GF-D8 (cell line): ENCODE results near the gene RHEBL1.
A peak's percentile ranks its signal among the peaks of the same experiment; 100 is the strongest.
"Not testable (repeated sequence)": the region's sequence is repeated elsewhere in the genome, so short reads cannot be mapped to it uniquely, and the experiment has no call there.

Experiments
- DNase-seq: peaks from one replicate; lab custom pipeline; 2025; lab: John Stamatoyannopoulos, UW

Gene RHEBL1

GRCh38 chr12:49089821-49090773 lies 20.3 kb upstream of the RHEBL1 start:
- peak; percentile 2 for DNase-seq

- DNase-seq, result no peak
Measured at GRCh38 chr12:49088932-49089330, 19.2 kb upstream of the RHEBL1 start.

GRCh38 chr12:49088150-49088931 lies 18.6 kb upstream of the RHEBL1 start:
- DNase-seq, result peak; percentile 47

GRCh38 chr12:49086116-49086515 lies 16.3 kb upstream of the RHEBL1 start:
- DNase-seq, result no peak

- DNase-seq, result no peak
Measured at GRCh38 chr12:49084438-49084837, 14.7 kb upstream of the RHEBL1 start.

- DNase-seq, result no peak
Measured at GRCh38 chr12:49079793-49080192, 10.0 kb upstream of the RHEBL1 start.

- no peak for DNase-seq
Measured at GRCh38 chr12:49070971-49071370, 1.2 kb upstream of the RHEBL1 start.

GRCh38 chr12:49068879-49069506 lies 786 bp downstream of the RHEBL1 start:
- DNase-seq, result no peak

GRCh38 chr12:49066120-49066519 lies 3.7 kb downstream of the RHEBL1 start:
- DNase-seq, result no peak

GRCh38 chr12:49064767-49065152 lies 5.0 kb downstream of the RHEBL1 start:
- DNase-seq, result no peak

GRCh38 chr12:49061916-49062315 lies 7.9 kb downstream of the RHEBL1 start:
- not testable (repeated sequence) for DNase-seq

GRCh38 chr12:49061157-49061650 lies 8.6 kb downstream of the RHEBL1 start:
- no peak for DNase-seq

GRCh38 chr12:49060237-49061156 lies 9.3 kb downstream of the RHEBL1 start, which contains the start of gene KMT2D:
TSS of gene KMT2D (minus strand) at chr12:49060794. CDS start at chr12:49055324, 5,470 bp downstream.
- DNase-seq, result peak; percentile 57

GRCh38 chr12:49059299-49060171 lies 10.2 kb downstream of the RHEBL1 start:
- no peak for DNase-seq

- DNase-seq, result no peak
Measured at GRCh38 chr12:49059045-49059298, 10.8 kb downstream of the RHEBL1 start.

GRCh38 chr12:49058366-49059044 lies 11.3 kb downstream of the RHEBL1 start:
- no peak for DNase-seq

- DNase-seq, result peak; percentile 3
Measured at GRCh38 chr12:49057888-49058287, 11.9 kb downstream of the RHEBL1 start.

- DNase-seq, result peak; percentile 94
Measured at GRCh38 chr12:49055978-49056754, 13.6 kb downstream of the RHEBL1 start.

GRCh38 chr12:49055092-49055491 lies 14.7 kb downstream of the RHEBL1 start:
- no peak for DNase-seq
